Renal cortex interstitium (tissue), 11 donors: ENCODE results near the gene MBD5. TPM values are rescaled to one million over a fixed set of nuclear protein-coding genes. Genes with fewer than 3 reads are reported as not detected.

Source experiments
- DNase-seq, 11 donors: peaks; one replicate each; pipeline ENCODE4 v3.0.0-alpha.2; 2013; ENCODE audit warnings: low read depth in 9 of 11, low spot score in 4 of 11; ENCODE audit errors: extremely low read depth in 1 of 11
- polyA plus RNA-seq, 3 donors: library from polyadenylated mRNA; unstranded; fragments of 120-200 nt; gene quantifications; one replicate each; pipeline ENCODE4 v1.2.1, GENCODE V29; 2013; ENCODE audit not compliant: insufficient read length in 3 of 3

Gene MBD5
- polyA plus RNA-seq, 3 donors, result 41.1 to 42.9 (median 42.7) TPM

- DNase-seq, result no peak
Measured at GRCh38 chr2:148484066-148484465, 463.2 kb downstream of the MBD5 start.

- DNase-seq, result no peak
Measured at GRCh38 chr2:148486655-148487054, 465.8 kb downstream of the MBD5 start.

- no peak for DNase-seq
Measured at GRCh38 chr2:148487439-148487838, 466.5 kb downstream of the MBD5 start.

GRCh38 chr2:148490840-148491439 lies 470.0 kb downstream of the MBD5 start:
- DNase-seq, result no peak

- peak in 1 of 11 donors; percentile 12 for DNase-seq
Measured at GRCh38 chr2:148493822-148494563, 473.1 kb downstream of the MBD5 start.

- no peak for DNase-seq
Measured at GRCh38 chr2:148495586-148495985, 474.7 kb downstream of the MBD5 start.

GRCh38 chr2:148501545-148501944 lies 480.7 kb downstream of the MBD5 start:
- DNase-seq, result no peak

GRCh38 chr2:148503516-148503915 lies 482.6 kb downstream of the MBD5 start:
- DNase-seq, result no peak

GRCh38 chr2:148507970-148508369 lies 487.1 kb downstream of the MBD5 start:
- no peak for DNase-seq

GRCh38 chr2:148508878-148509287 lies 488.0 kb downstream of the MBD5 start:
- DNase-seq, result no peak

GRCh38 chr2:148509288-148509902 lies 488.5 kb downstream of the MBD5 start:
- DNase-seq, result peak; percentile 36 to 76 (median 56)

- no peak for DNase-seq
Measured at GRCh38 chr2:148511883-148512282, 491.0 kb downstream of the MBD5 start.

GRCh38 chr2:148512501-148512900 lies 491.6 kb downstream of the MBD5 start:
- no peak for DNase-seq

- no peak for DNase-seq
Measured at GRCh38 chr2:148513427-148513826, 492.5 kb downstream of the MBD5 start.

- DNase-seq, result no peak
Measured at GRCh38 chr2:148515120-148515519, 494.2 kb downstream of the MBD5 start.

GRCh38 chr2:148515976-148516375 lies 495.1 kb downstream of the MBD5 start:
- no peak for DNase-seq

GRCh38 chr2:148517296-148517695 lies 496.4 kb downstream of the MBD5 start:
- DNase-seq, result no peak

- DNase-seq, result no peak
Measured at GRCh38 chr2:148517822-148518221, 496.9 kb downstream of the MBD5 start.

- DNase-seq, result no peak
Measured at GRCh38 chr2:148519013-148519412, 498.1 kb downstream of the MBD5 start.

- no peak for DNase-seq
Measured at GRCh38 chr2:148521181-148521580, 500.3 kb downstream of the MBD5 start.
